Measurements from ENCODE around the gene RIC1.
"Not testable (repeated sequence)": the region's sequence is repeated elsewhere in the genome, so short reads cannot be mapped to it uniquely, and the experiment has no call there.

Gene RIC1

GRCh38 chr9:5622016-5622415 is 6.9 kb upstream of the RIC1 start:
- peak; percentile 93 for DNase-seq (ENCODE audit: low read depth)

GRCh38 chr9:5624655-5625054 is 4.3 kb upstream of the RIC1 start:
- TF ChIP-seq, protein P1, sequence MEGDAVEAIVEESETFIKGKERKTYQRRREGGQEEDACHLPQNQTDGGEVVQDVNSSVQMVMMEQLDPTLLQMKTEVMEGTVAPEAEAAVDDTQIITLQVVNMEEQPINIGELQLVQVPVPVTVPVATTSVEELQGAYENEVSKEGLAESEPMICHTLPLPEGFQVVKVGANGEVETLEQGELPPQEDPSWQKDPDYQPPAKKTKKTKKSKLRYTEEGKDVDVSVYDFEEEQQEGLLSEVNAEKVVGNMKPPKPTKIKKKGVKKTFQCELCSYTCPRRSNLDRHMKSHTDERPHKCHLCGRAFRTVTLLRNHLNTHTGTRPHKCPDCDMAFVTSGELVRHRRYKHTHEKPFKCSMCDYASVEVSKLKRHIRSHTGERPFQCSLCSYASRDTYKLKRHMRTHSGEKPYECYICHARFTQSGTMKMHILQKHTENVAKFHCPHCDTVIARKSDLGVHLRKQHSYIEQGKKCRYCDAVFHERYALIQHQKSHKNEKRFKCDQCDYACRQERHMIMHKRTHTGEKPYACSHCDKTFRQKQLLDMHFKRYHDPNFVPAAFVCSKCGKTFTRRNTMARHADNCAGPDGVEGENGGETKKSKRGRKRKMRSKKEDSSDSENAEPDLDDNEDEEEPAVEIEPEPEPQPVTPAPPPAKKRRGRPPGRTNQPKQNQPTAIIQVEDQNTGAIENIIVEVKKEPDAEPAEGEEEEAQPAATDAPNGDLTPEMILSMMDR (conservative IDR thresholded peaks at IDR 0.05; ENCODE audit: low read length), result no peak
- no peak for DNase-seq (ENCODE audit: low read depth)
- no peak overlapping the region for H3K4me3 ChIP-seq (ENCODE audit: low read length)

More at GRCh38 chr9:5622016-5622415, 6.9 kb upstream of the RIC1 start:
- no peak overlapping the region for H3K4me3 ChIP-seq (ENCODE audit: low read length)
- TF ChIP-seq, protein P1 (conservative IDR thresholded peaks at IDR 0.05; ENCODE audit: low read length), result no peak

- peak; percentile 89 for DNase-seq (ENCODE audit: low read depth)
- peak overlapping the region; percentile 78 for H3K4me3 ChIP-seq (ENCODE audit: low read length)
- TF ChIP-seq, protein P1 (conservative IDR thresholded peaks at IDR 0.05; ENCODE audit: low read length), result no peak
Observed at GRCh38 chr9:5626727-5627634, 1.9 kb upstream of the RIC1 start.

- not testable (repeated sequence) for DNase-seq (ENCODE audit: low read depth)
- H3K4me3 ChIP-seq (ENCODE audit: low read length), result peak overlapping the region; percentile 78
Observed at GRCh38 chr9:5627686-5628085, 1.2 kb upstream of the RIC1 start.

DNA sequence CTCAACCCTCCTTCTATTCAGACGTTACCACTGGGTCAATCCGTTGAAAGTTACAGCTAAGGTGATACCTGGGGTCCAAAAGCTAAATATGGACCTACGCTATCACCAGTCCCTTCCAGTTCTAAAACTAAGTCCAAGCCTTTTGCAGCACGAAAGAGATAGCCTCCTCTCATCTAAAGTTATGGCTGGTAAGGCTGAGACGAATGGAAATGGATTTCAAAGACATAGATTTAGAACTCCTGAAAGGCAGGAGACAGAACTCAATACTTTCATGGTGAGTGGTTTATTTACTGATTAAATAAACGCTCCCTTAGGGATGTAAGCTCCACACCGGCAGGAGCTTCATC is 751 bp upstream of the RIC1 start:
- peak overlapping the region; percentile 78 for H3K4me3 ChIP-seq (ENCODE audit: low read length)
- DNase-seq (ENCODE audit: low read depth), result peak; percentile 11
- TF ChIP-seq, protein P1 (conservative IDR thresholded peaks at IDR 0.05; ENCODE audit: low read length), result no peak

DNA sequence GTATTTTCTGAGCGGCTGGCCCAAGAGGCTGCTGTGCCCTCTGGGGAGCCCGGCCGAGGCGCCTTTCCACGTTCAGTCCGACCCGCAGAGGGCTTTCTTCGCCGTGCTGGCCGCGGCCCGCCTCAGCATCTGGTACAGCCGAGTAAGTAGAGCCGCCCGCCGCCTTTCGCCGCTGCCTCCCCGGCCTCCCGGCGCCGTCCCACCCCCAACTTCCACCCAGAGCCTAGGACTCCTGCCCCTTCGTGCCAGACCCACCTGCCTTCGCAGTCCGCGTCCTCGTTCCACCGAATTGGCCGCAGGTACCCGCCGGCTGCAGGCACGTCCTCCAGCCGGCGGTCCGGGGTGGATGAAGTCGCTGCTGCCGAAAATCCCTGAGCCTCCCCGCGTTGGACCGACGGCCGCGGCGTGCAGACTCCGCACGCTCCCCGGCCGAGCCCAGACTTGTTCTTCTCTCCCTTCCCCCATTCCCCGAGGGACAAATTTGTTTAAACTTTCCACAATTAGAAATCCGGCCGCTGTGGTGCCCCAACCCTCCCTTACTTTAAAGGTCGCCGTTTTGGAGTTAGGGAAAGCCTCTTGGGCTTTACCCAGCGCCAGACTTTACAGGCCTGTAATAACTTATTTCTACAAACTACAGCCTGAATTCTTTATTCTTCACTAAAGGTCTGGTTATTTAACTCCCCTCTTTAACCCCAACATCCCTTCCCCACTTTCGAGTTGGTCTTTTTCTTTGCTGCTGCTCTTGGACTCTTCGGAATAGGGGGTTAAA is 589 bp downstream of the RIC1 start:
- H3K4me3 ChIP-seq (ENCODE audit: low read length), result peak overlapping the region; percentile 78
- DNase-seq (ENCODE audit: low read depth), result peak; percentile 28
- TF ChIP-seq, protein P1 (conservative IDR thresholded peaks at IDR 0.05; ENCODE audit: low read length), result no peak

- DNase-seq (ENCODE audit: low read depth), result peak; percentile 57
- peak overlapping the region; percentile 78 for H3K4me3 ChIP-seq (ENCODE audit: low read length)
- TF ChIP-seq, protein P1 (conservative IDR thresholded peaks at IDR 0.05; ENCODE audit: low read length), result no peak
Observed at GRCh38 chr9:5630081-5630507, 1.2 kb downstream of the RIC1 start.
